Ovary (tissue), 9 donors: ENCODE measurements around the gene SOHLH2. TPM values are rescaled to one million over a fixed set of nuclear protein-coding genes. Genes with fewer than 3 reads are reported as not detected.

Experiments
- DNase-seq, 5 donors: peaks; one replicate each; pipeline ENCODE4 v3.0.0-alpha.2; 2019 to 2020
- H3K27ac ChIP-seq, 2 donors: fragments of 200-600 bp; one replicate each; pipeline versions ENCODE4 v1.5.1 to v1.8.0; 2019 to 2022
- H3K27me3 ChIP-seq: fragments of 200-600 bp; one replicate; pipeline ENCODE4 v1.8.0; 2022
- H3K36me3 ChIP-seq: fragments of 200-600 bp; sonication (generic); one replicate; pipeline ENCODE4 v1.5.1; 2019
- H3K4me1 ChIP-seq: one replicate; pipeline ENCODE4 v1.8.1; 2013; ENCODE audit warnings: mild to moderate bottlenecking, moderate library complexity; ENCODE audit not compliant: insufficient read depth
- H3K4me3 ChIP-seq: fragments of 200-600 bp; sonication (generic); one replicate; pipeline ENCODE4 v1.5.1; 2017
- H3K9me3 ChIP-seq, 2 donors: fragments of 200-600 bp in 1 of 2; sonication (generic) in 1 of 2; one replicate each; pipeline versions ENCODE4 v1.5.1 to v1.8.1; 2013 to 2019; ENCODE audit warnings: mild to moderate bottlenecking in 1 of 2, moderate library complexity in 1 of 2
- EP300 ChIP-seq: sonication (generic); formaldehyde crosslinking; IDR thresholded peaks from one replicate; pipeline ENCODE4 v1.6.1; 2017; ENCODE audit warnings: antibody characterized with exemption
- POLR2A ChIP-seq: fragments of 450-650 bp; IDR thresholded peaks from one replicate; pipeline ENCODE4 v1.6.1; 2017; ENCODE audit warnings: antibody characterized with exemption, mild to moderate bottlenecking, moderate library complexity
- WGBS, 3 donors: extraction: QIAGEN DNeasy Blood & Tissue Kit in 1 of 3; methylation state at CpG; one replicate each; pipeline versions ENCODE4 v1.1.5 to v1.1.7; 2013 to 2017; 5-methylcytosine and 5-hydroxymethylcytosine counted together
- intact Hi-C, 4 donors: fragments of 100-400 bp; cut with DNase I; formaldehyde crosslinking; loops; one replicate each; pipeline versions ENCODE4 v1.11.0 to v1.15.1; 2022 to 2023
- polyA plus RNA-seq, 2 donors: library from polyadenylated mRNA; stranded (reverse); fragments of 200-250 nt in 1 of 2; fragments of 350-450 nt in 1 of 2; fragmentation: Illumina TruSeq in 1 of 2; extraction: RNeasy Lipid Tissue Mini Kit (QIAGEN cat#74804) in 1 of 2; gene quantifications; one replicate each; pipeline ENCODE4 v1.2.3, GENCODE V29; 2013 to 2014
- total RNA-seq, 7 donors: library from RNA; depleted of rRNA in 2 of 7; stranded (reverse); fragments of >200 nt in 2 of 7; fragmentation: NEBNext Ultra II Directional in 3 of 7; extraction: Animal tissue kit (Norgen Biotek cat#: 25700) in 3 of 7; gene quantifications; one replicate each; pipeline versions ENCODE4 v1.1.0 to v1.2.4, GENCODE V29; 2016 to 2023
- TF ChIP-seq, protein P1 (sequence below), 3 donors: fragments of 450-650 bp in 2 of 3; fragments of 200-600 bp in 1 of 3; IDR thresholded peaks; one replicate each; pipeline versions ENCODE4 v1.5.1 to v1.8.0; 2016 to 2022; ENCODE audit warnings: antibody characterized with exemption in 3 of 3, mild to moderate bottlenecking in 1 of 3
- donor health status: DM: no; HTN: no; CAD: no; lungs with moderate emphysema.
- donor health status: DM: no; HTN: no; CAD: no.
- donor health status: Bipolar disorder and iron deficiency.
- donor health status: DM: yes; HTN: yes; CAD: no.
- donor health status: DM: no; HTN: no; CAD: no.
- donor health status: DM: yes; HTN: yes; CAD: no.

SOHLH2 gene
- total and polyA plus RNA-seq, 9 donors = 0.11 to 1.0 (median 0.42) TPM; not detected in 3

DNA sequence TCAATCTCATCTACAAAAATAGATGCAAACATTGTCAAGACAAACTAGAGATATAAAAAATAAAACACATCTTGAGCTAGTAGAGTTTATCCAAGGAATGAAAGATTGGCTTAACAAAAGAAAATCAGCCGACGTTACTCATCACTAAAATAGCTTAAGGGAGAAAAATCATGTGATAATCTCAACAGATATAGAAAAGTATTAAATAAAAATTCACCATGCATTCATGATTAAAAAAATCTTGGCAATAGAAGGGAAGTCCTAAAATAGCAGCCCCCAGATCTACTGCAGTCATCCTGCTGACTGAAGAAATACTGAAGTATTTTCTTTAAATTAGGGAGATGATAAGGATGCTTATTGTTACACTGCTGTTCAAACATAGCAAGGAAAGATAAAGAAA, 70.6 kb downstream of the SOHLH2 start:
- Histone ChIP-seq H3K9me3 (no peaks in the 10 kb centered on the region), H3K36me3 (no peaks in the 10 kb centered on the region), H3K4me3 (no peak overlapping the region), H3K27ac (no peak overlapping the region), H3K4me1 (no peaks in the 10 kb centered on the region), H3K27me3 (no peaks in the 10 kb centered on the region)
- no peak for TF ChIP-seq EP300
- TF ChIP-seq POLR2A = no peak
- TF ChIP-seq, protein P1, sequence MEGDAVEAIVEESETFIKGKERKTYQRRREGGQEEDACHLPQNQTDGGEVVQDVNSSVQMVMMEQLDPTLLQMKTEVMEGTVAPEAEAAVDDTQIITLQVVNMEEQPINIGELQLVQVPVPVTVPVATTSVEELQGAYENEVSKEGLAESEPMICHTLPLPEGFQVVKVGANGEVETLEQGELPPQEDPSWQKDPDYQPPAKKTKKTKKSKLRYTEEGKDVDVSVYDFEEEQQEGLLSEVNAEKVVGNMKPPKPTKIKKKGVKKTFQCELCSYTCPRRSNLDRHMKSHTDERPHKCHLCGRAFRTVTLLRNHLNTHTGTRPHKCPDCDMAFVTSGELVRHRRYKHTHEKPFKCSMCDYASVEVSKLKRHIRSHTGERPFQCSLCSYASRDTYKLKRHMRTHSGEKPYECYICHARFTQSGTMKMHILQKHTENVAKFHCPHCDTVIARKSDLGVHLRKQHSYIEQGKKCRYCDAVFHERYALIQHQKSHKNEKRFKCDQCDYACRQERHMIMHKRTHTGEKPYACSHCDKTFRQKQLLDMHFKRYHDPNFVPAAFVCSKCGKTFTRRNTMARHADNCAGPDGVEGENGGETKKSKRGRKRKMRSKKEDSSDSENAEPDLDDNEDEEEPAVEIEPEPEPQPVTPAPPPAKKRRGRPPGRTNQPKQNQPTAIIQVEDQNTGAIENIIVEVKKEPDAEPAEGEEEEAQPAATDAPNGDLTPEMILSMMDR (IDR thresholded peaks at IDR 0.05) = no peak
- 46 to 78% (median 64%) methylated on average over 2 of the region's 2 CpGs for WGBS, 3 donors
- intact Hi-C loops = no loop called here
- DNase-seq = no peak

DNA sequence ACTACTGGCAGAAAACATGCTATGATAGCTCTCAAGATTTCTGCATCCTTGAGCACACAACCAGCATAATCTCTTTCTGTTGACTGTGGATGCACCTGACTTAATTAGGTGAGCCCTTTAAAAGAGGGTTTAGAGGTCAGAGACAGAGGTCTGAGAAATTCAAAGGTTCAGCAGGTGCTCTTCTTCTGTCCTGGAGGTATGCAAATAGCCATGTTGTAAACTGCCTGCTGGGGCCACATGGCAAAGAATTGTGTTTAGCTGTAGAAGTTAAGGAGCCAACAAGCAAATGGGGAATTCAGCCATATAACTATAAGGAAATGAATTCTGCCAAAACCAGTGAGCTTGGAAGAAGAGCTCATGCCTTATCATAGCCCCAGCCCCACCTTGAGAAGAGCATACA, 71.6 kb downstream of the SOHLH2 start:
- intact Hi-C loops = no loop called here
- no peaks in the 10 kb centered on the region for H3K36me3 ChIP-seq
- H3K27me3 ChIP-seq = no peaks in the 10 kb centered on the region
- no peak overlapping the region for H3K4me3 ChIP-seq
- H3K4me1 ChIP-seq = no peaks in the 10 kb centered on the region
- no peak for TF ChIP-seq EP300
- TF ChIP-seq, protein P1 (IDR thresholded peaks at IDR 0.05) = no peak
- no peak for TF ChIP-seq POLR2A
- no peak overlapping the region for H3K27ac ChIP-seq
- no peaks in the 10 kb centered on the region for H3K9me3 ChIP-seq
- DNase-seq = no peak

DNA sequence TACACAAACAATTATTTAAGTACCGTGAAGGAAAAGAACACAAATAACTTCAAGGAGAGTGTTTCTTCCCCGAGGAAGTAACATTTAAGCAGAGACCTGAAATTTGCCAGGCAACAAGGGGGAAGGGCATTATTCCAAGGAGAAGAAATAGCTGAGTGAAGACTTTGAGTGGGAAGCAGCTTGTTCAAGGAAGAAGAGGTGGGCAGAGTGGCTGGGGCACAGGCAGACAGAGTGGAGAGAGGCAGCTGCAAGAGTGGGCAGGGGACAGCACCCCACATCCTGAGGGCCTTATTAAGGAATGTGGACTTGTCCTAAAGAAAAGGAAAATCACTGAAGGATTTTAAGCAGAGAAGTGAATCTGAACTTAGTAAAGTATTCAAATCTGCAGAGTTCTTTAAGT, 78.5 kb downstream of the SOHLH2 start:
- no peak overlapping the region for H3K4me3 ChIP-seq
- intact Hi-C loops = loop anchor here in 1 of 4 donors (10.0 kb wide), 1 partner anchor 81 kb away; no protein-coding TSS in a partner anchor
- no peaks in the 10 kb centered on the region for H3K4me1 ChIP-seq
- no peaks in the 10 kb centered on the region for H3K36me3 ChIP-seq
- no peaks in the 10 kb centered on the region for H3K27me3 ChIP-seq
- no peaks in the 10 kb centered on the region for H3K9me3 ChIP-seq
- WGBS, 3 donors = 73 to 83% (median 75%) methylated on average over 2 of the region's 2 CpGs
- no peak overlapping the region for H3K27ac ChIP-seq
- no peak for DNase-seq
- TF ChIP-seq POLR2A (no peak), EP300 (no peak)
- TF ChIP-seq, protein P1 (IDR thresholded peaks at IDR 0.05) = no peak

DNA sequence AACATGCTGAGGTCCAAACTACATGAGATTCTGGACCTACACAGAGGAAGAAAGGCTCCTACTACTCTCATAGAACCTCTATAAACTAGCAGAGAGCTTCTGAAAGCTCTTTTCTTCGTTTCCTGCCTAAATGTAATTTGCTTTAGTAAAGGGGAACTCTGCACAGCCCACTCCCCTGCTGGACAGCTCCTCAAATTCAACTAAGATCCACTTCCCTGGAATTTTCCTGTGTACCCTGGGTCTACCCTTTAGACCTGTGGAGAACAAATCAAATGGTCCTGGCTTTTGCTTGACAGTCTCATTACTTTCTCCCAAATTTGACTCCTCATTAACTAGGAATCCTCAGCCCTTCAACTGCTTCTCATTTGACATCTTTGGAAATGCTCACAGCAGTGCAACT, 79.7 kb downstream of the SOHLH2 start:
- Histone ChIP-seq H3K4me3 (no peak overlapping the region), H3K36me3 (no peaks in the 10 kb centered on the region), H3K9me3 (no peaks in the 10 kb centered on the region), H3K27me3 (no peaks in the 10 kb centered on the region), H3K4me1 (peaks cover 2% of the 10 kb centered on the region), H3K27ac (no peak overlapping the region)
- no peak for DNase-seq
- 29 to 42% (median 36%) methylated on average over 1 of the region's 1 CpG for WGBS, 3 donors
- intact Hi-C loops = loop anchor here in 1 of 4 donors (10.0 kb wide), 1 partner anchor 80 kb away; no protein-coding TSS in a partner anchor
- TF ChIP-seq POLR2A = no peak
- TF ChIP-seq, protein P1 (IDR thresholded peaks at IDR 0.05) = no peak
- TF ChIP-seq EP300 = no peak
